SU-DHL-6 (cell line): Measurements from ENCODE around the gene IFT74.

Experiments
- H2AFZ ChIP-seq: fragments of 200-600 bp; sonication (generic); 2 replicates; pipeline ENCODE4 v1.6.1; 2014; ENCODE audit warnings: low read depth, mild to moderate bottlenecking, moderate library complexity, mixed read lengths, antibody characterized with exemption, low read length; ENCODE audit not compliant: severe bottlenecking
- H3F3A ChIP-seq: fragments of 200-600 bp; shearing (Covaris generic); 2 replicates; pipeline ENCODE4 v1.6.0; 2016; ENCODE audit warnings: antibody characterized with exemption, mild to moderate bottlenecking; ENCODE audit not compliant: insufficient read depth
- H3K27ac ChIP-seq: fragments of 200-600 bp; sonication (generic); 2 replicates; pipeline ENCODE4 v1.5.1; 2016; ENCODE audit warnings: low read depth, mild to moderate bottlenecking, low read length, moderate library complexity, mixed read lengths
- H3K27me3 ChIP-seq: fragments of 200-600 bp; sonication (generic), shearing (Covaris generic); 2 replicates; pipeline ENCODE4 v1.6.0; 2014; ENCODE audit warnings: mild to moderate bottlenecking, low read length
- H3K36me3 ChIP-seq: fragments of 200-600 bp; sonication (generic); 2 replicates; pipeline ENCODE4 v1.6.1; 2014; ENCODE audit warnings: mild to moderate bottlenecking, low read length, mixed read lengths
- H3K4me2 ChIP-seq: fragments of 300-600, 200-600 bp; shearing (Covaris generic), sonication (generic); 2 replicates; pipeline ENCODE4 v1.6.0; 2014; ENCODE audit warnings: low read length, low read depth, mild to moderate bottlenecking; ENCODE audit not compliant: poor library complexity, severe bottlenecking
- H3K4me3 ChIP-seq: fragments of 200-600 bp; sonication (generic); 2 replicates; pipeline ENCODE4 v1.5.1; 2014; ENCODE audit warnings: antibody characterized with exemption, low read length, mild to moderate bottlenecking, mixed read lengths; ENCODE audit not compliant: insufficient read depth, poor library complexity, severe bottlenecking
- H3K79me2 ChIP-seq: fragments of 200-600 bp; sonication (generic); 2 replicates; pipeline ENCODE4 v1.6.1; 2014; ENCODE audit warnings: mild to moderate bottlenecking, low read length, moderate library complexity; ENCODE audit not compliant: insufficient read depth
- H3K9ac ChIP-seq: fragments of 200-600 bp; sonication (generic); 2 replicates; pipeline ENCODE4 v1.7.0; 2014; ENCODE audit warnings: mild to moderate bottlenecking, low read length
- H3K9me2 ChIP-seq: fragments of 200-600 bp; sonication (generic); replicated peaks from 2 replicates; pipeline ENCODE4 v1.6.1; 2014; ENCODE audit warnings: low read length; ENCODE audit not compliant: insufficient read depth
- H3K9me3 ChIP-seq: fragments of 200-600 bp; sonication (generic); 2 replicates; pipeline ENCODE4 v1.6.1; 2014; ENCODE audit warnings: low read length, mixed read lengths; ENCODE audit not compliant: insufficient read depth
- H4K20me1 ChIP-seq: fragments of 200-600 bp; sonication (generic); 2 replicates; pipeline ENCODE4 v1.6.1; 2014; ENCODE audit warnings: low read depth, mild to moderate bottlenecking, antibody characterized with exemption, low read length, moderate library complexity, mixed read lengths
- EZH2phosphoT487 ChIP-seq: fragments of 200-600 bp; sonication (generic), shearing (Covaris generic); conservative IDR thresholded peaks from 2 replicates; pipeline ENCODE4 v1.6.1; 2018; ENCODE audit warnings: mild to moderate bottlenecking, antibody characterized with exemption, low read length, moderate library complexity, mixed read lengths
- TF ChIP-seq, protein P1 (sequence below): fragments of 200-600 bp; sonication (generic); IDR thresholded peaks from one replicate; pipeline ENCODE4 v1.5.1; 2017; ENCODE audit warnings: antibody characterized with exemption, mild to moderate bottlenecking, low read length, moderate library complexity; ENCODE audit not compliant: insufficient read depth, poor library complexity, severe bottlenecking

The IFT74 gene

GRCh38 chr9:26925609-26926008 lies 30.6 kb upstream of the IFT74 start:
- Histone ChIP-seq H3K27me3 (no peaks in the 10 kb centered on the region), H3K4me2 (no peak overlapping the region), H2AFZ (no peak overlapping the region), H3K27ac (no peak overlapping the region), H4K20me1 (no peaks in the 10 kb centered on the region), H3K9me3 (no peaks in the 10 kb centered on the region), H3F3A (no peaks in the 10 kb centered on the region), H3K4me3 (no peak overlapping the region), H3K79me2 (0 out of 2 replicates have a peak, but pooled peaks cover 6% of the 10 kb centered on the region), H3K9ac (no peak overlapping the region), H3K9me2 (no peaks in the 10 kb centered on the region), H3K36me3 (peaks cover 55% of the 10 kb centered on the region)
- no peak for TF ChIP-seq EZH2phosphoT487
- TF ChIP-seq, protein P1, sequence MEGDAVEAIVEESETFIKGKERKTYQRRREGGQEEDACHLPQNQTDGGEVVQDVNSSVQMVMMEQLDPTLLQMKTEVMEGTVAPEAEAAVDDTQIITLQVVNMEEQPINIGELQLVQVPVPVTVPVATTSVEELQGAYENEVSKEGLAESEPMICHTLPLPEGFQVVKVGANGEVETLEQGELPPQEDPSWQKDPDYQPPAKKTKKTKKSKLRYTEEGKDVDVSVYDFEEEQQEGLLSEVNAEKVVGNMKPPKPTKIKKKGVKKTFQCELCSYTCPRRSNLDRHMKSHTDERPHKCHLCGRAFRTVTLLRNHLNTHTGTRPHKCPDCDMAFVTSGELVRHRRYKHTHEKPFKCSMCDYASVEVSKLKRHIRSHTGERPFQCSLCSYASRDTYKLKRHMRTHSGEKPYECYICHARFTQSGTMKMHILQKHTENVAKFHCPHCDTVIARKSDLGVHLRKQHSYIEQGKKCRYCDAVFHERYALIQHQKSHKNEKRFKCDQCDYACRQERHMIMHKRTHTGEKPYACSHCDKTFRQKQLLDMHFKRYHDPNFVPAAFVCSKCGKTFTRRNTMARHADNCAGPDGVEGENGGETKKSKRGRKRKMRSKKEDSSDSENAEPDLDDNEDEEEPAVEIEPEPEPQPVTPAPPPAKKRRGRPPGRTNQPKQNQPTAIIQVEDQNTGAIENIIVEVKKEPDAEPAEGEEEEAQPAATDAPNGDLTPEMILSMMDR = no peak

DNA sequence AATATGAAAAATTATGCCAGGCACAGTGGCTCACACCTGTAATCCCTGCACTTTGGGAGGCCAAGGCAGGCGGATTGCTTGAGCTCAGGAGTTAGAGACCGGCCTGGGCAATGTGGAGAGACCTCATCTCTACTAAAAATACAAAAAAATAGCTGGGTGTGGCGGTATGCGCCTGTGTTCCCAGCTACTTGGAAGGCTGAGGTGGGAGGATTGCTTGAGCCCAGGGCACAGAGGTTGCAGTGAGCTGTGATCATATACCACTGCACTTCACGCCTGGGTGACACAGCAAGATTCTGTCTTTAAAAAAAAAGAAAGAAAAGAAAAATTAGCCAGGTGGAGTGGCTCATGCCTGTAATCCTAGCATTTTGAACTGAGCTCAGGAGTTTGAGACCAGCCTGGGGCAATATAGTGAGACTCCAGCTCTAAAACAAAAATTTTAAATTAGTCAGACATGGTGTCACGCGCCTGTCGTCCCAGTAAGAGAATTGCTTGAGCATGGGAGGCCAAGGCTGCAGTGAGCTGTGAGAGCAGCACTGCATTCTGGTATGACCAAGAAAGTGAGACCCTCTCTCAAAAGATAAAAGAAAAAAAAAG lies 27.2 kb upstream of the IFT74 start:
- Histone ChIP-seq H3K4me3 (no peak overlapping the region), H3K79me2 (peaks cover 26% of the 10 kb centered on the region), H3K36me3 (peaks cover 40% of the 10 kb centered on the region), H3K9ac (no peak overlapping the region), H3K4me2 (no peak overlapping the region), H3K9me2 (no peaks in the 10 kb centered on the region), H2AFZ (no peak overlapping the region), H3K27me3 (no peaks in the 10 kb centered on the region), H3K9me3 (no peaks in the 10 kb centered on the region), H3F3A (no peaks in the 10 kb centered on the region), H4K20me1 (no peaks in the 10 kb centered on the region), H3K27ac (no peak overlapping the region)
- TF ChIP-seq, protein P1 = no peak
- TF ChIP-seq EZH2phosphoT487 = no peak

DNA sequence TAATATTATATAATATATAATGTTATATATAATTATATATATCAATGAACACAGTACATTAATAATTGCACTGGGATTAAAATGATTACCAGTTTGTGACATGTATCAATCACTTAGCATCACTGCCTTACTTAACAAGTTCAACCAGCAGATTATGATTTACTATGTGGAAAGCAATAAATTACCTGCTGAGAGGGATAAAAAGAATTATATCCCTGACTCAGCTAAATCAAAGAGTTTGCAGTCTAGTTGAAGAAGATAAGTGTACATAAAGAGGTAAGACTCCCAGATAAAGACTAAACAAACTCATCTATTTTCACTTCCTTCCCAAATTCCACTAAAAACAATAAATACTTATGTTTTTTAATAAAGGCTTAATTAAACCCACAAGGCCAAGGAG lies 20.4 kb upstream of the IFT74 start:
- TF ChIP-seq, protein P1 = no peak
- TF ChIP-seq EZH2phosphoT487 = no peak
- Histone ChIP-seq H3K36me3 (peaks cover 9% of the 10 kb centered on the region; the same call in 1 of the 2 replicates), H3K9me3 (no peaks in the 10 kb centered on the region), H3K9me2 (no peaks in the 10 kb centered on the region), H3K27me3 (no peaks in the 10 kb centered on the region), H3K4me3 (no peak overlapping the region), H3K79me2 (peaks cover 88% of the 10 kb centered on the region), H3K27ac (no peak overlapping the region), H4K20me1 (peaks cover 25% of the 10 kb centered on the region), H3K9ac (no peak overlapping the region), H3K4me2 (no peak overlapping the region), H2AFZ (no peak overlapping the region), H3F3A (no peaks in the 10 kb centered on the region)
